ENCODE results near the gene PLEKHM2. TPM values are rescaled to one million over a fixed set of nuclear protein-coding genes. Genes with fewer than 3 reads are reported as not detected.

PLEKHM2 gene
- total RNA-seq: 67.1 and 90.9 TPM in 2 replicates

GRCh38 chr1:15684042-15684461 is at the start of gene PLEKHM2:
Gene PLEKHM2 (plus strand): TSS chr1:15684320. CDS start chr1:15684559, 239 bp downstream.

GRCh38 chr1:15736038-15736891 is 52.1 kb downstream of the PLEKHM2 start, which contains the start of gene SLC25A34:
Gene SLC25A34 (plus strand): TSS chr1:15736258. CDS start chr1:15736486, 228 bp downstream.

GRCh38 chr1:15742339-15742801 is 58.2 kb downstream of the PLEKHM2 start, which contains the start of gene TMEM82:
Gene TMEM82 (plus strand): TSS chr1:15742499. CDS start chr1:15742560, 61 bp downstream.

GRCh38 chr1:15758343-15758931 is 74.3 kb downstream of the PLEKHM2 start, which contains the start of gene FBLIM1:
Gene FBLIM1 (plus strand): TSS chr1:15758795. CDS start chr1:15764984, 6,189 bp downstream.

Other genes starting within 250 kb of the PLEKHM2 start
- gene CTRC, start 245.9 kb upstream of the PLEKHM2 start, total RNA-seq: under 0.01 TPM in 1 of 2 replicates, not detected in the other
- not detected in 2 replicates for gene CELA2A, start 227.6 kb upstream of the PLEKHM2 start, total RNA-seq
- not detected in 2 replicates for gene CELA2B, start 208.2 kb upstream of the PLEKHM2 start, total RNA-seq
- gene CASP9, start 160.1 kb upstream of the PLEKHM2 start, total RNA-seq: 5.4 and 6.3 TPM in 2 replicates
- 7.9 and 8.4 TPM in 2 replicates for gene DNAJC16, start 157.5 kb upstream of the PLEKHM2 start, total RNA-seq
- 0.26 and 0.79 TPM in 2 replicates for gene AGMAT, start 99.3 kb upstream of the PLEKHM2 start, total RNA-seq
- 8.0 and 9.1 TPM in 2 replicates for gene DDI2, start 66.9 kb upstream of the PLEKHM2 start, total RNA-seq
- gene SLC25A34, start 51.9 kb downstream of the PLEKHM2 start, total RNA-seq: 0.16 and 0.52 TPM in 2 replicates
- not detected in 2 replicates for gene TMEM82, start 58.2 kb downstream of the PLEKHM2 start, total RNA-seq
- gene FBLIM1, start 74.5 kb downstream of the PLEKHM2 start, total RNA-seq: 10.7 and 11.8 TPM in 2 replicates
- gene UQCRHL, start 123.3 kb downstream of the PLEKHM2 start, total RNA-seq: 14.8 and 15.3 TPM in 2 replicates
- 6.8 and 8.6 TPM in 2 replicates for gene SPEN, start 163.4 kb downstream of the PLEKHM2 start, total RNA-seq